Loucy (cell line): Measurements from ENCODE around the gene SCGB1A1.
"Not testable (repeated sequence)": the region's sequence is repeated elsewhere in the genome, so short reads cannot be mapped to it uniquely, and the experiment has no call there.

Experiments used
- EZH2phosphoT487 ChIP-seq: fragments of 200-600 bp; IDR thresholded peaks from 2 replicates; pipeline ENCODE4 v1.6.1; 2018; ENCODE audit warnings: antibody characterized with exemption, mild to moderate bottlenecking, moderate library complexity, borderline replicate concordance
- TF ChIP-seq, protein P1 (sequence below): fragments of 200-600 bp; sonication (generic); conservative IDR thresholded peaks from 2 replicates; pipeline ENCODE4 v1.5.1; 2014; ENCODE audit warnings: mild to moderate bottlenecking, antibody characterized with exemption, low read length

DNA sequence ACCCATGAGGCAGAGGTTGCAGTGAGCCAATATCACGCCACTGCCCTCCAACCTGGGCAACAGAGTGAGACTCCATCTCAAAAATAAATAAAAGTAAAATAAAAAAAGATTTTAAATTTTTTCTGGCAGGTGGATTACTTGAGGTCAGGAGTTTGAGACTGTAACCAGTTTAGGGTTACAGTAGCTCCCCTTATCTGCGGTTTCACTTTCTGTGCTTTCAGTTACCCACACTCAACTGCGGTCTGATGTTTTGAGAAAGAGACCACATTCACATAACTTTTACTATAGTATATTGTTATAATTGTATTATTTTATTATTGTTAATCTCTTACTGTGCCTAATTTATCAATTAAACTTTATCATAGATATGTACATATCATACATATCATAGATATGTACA, 32.8 kb upstream of the SCGB1A1 start:
- TF ChIP-seq, protein P1, sequence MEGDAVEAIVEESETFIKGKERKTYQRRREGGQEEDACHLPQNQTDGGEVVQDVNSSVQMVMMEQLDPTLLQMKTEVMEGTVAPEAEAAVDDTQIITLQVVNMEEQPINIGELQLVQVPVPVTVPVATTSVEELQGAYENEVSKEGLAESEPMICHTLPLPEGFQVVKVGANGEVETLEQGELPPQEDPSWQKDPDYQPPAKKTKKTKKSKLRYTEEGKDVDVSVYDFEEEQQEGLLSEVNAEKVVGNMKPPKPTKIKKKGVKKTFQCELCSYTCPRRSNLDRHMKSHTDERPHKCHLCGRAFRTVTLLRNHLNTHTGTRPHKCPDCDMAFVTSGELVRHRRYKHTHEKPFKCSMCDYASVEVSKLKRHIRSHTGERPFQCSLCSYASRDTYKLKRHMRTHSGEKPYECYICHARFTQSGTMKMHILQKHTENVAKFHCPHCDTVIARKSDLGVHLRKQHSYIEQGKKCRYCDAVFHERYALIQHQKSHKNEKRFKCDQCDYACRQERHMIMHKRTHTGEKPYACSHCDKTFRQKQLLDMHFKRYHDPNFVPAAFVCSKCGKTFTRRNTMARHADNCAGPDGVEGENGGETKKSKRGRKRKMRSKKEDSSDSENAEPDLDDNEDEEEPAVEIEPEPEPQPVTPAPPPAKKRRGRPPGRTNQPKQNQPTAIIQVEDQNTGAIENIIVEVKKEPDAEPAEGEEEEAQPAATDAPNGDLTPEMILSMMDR: not testable (repeated sequence)
- TF ChIP-seq EZH2phosphoT487: not testable (repeated sequence)
